ENCODE data around the gene SYT11. TPM values are rescaled to one million over a fixed set of nuclear protein-coding genes. Genes with fewer than 3 reads are reported as not detected.

The SYT11 gene
- total and polyA plus RNA-seq, 2 of the 8 experiments (the other 6 are each of a cell fraction or from before 2014, with no cell fraction given), result 7.2 to 9.6 TPM

- Histone ChIP-seq H3K14ac (ENCODE audit: insufficient read length) (no peak overlapping the region), H2BK12ac (ENCODE audit: low read depth, low read length) (no peak overlapping the region), H3K4ac (replicated peaks; ENCODE audit: insufficient read length, low read depth, low read length) (no peak overlapping the region), H3K79me2 (ENCODE audit: control insufficient read depth in 1 of 2, insufficient read depth in 2 of 2, low read length in 2 of 2) (no peaks in the 10 kb centered on the region), H3K27ac (ENCODE audit: low read depth, low read length) (no peak overlapping the region), H3K4me2 (ENCODE audit: insufficient read depth in 1 of 2, low read depth in 2 of 2, low read length in 2 of 2) (no peak overlapping the region), H3K23me2 (ENCODE audit: low read depth, low read length) (no peaks in the 10 kb centered on the region), H3K9ac (replicated peaks in 1 of 4; ENCODE audit: extremely low read depth in 1 of 4, low read depth in 3 of 4, low read length in 3 of 4) (no peak overlapping the region), H2AFZ (ENCODE audit: low read length) (no peak overlapping the region), H3K4me3 (ENCODE audit: extremely low read depth in 1 of 4, insufficient read depth in 2 of 4, low read depth in 3 of 4, low read length in 4 of 4) (no peak overlapping the region), H2BK20ac (ENCODE audit: low read length) (no peak overlapping the region), H4K20me1 (replicated peaks in 1 of 2; ENCODE audit: control insufficient read depth in 1 of 2, insufficient read depth in 2 of 2, low read length in 2 of 2) (peaks cover 1 to 12% of the 10 kb centered on the region in 2 experiments), H4K91ac (replicated peaks; ENCODE audit: insufficient read length, low read length) (no peak overlapping the region), H2BK5ac (ENCODE audit: low read depth, low read length) (no peak overlapping the region), H2BK15ac (ENCODE audit: low read length) (no peak overlapping the region), H3K4me1 (replicated peaks in 1 of 4; ENCODE audit: control insufficient read depth in 3 of 4, insufficient read depth in 4 of 4, low read length in 3 of 4) (no peaks in the 10 kb centered on the region), H3K79me1 (ENCODE audit: low read depth, low read length) (no peaks in the 10 kb centered on the region; the same call in 1 of the 2 replicates), H3K18ac (ENCODE audit: extremely low read depth, low read length) (no peak overlapping the region), H2BK120ac (replicated peaks; ENCODE audit: low read depth, low read length) (no peak overlapping the region), H3K23ac (ENCODE audit: insufficient read length) (no peak overlapping the region), H4K5ac (ENCODE audit: insufficient read length, low read depth, low read length) (no peak overlapping the region), H3K27me3 (replicated peaks in 1 of 4; ENCODE audit: control insufficient read depth in 3 of 4, extremely low read depth in 1 of 4, insufficient read depth in 3 of 4, low read length in 3 of 4) (no peaks in the 10 kb centered on the region), H4K8ac (ENCODE audit: extremely low read depth, insufficient read depth, low read length) (no peak overlapping the region), H3K36me3 (ENCODE audit: control insufficient read depth in 2 of 4, insufficient read depth in 4 of 4, low read length in 3 of 4) (peaks cover 40 to 99% (median 83%) of the 10 kb centered on the region in 4 experiments), H2AK5ac (ENCODE audit: low read depth, low read length) (no peak overlapping the region), H3K9me3 (ENCODE audit: insufficient read depth in 2 of 2, low read depth in 1 of 2, low read length in 1 of 2) (no peaks in the 10 kb centered on the region), H3K56ac (replicated peaks; ENCODE audit: insufficient read length, low read depth, low read length) (no peak overlapping the region)
- POLR2A ChIA-PET (ENCODE audit: partially characterized antibody), result interaction anchor here (1.0 to 11.7 kb wide), 6 partner anchors 5 to 57 kb away, joined by 3 to 109 read pairs (median 3); partner anchors contain the start of gene KHDC4
- DNase-seq (ENCODE audit: low read depth in 1 of 2, low spot score in 2 of 2) (no peak), FAIRE-seq (no peak)
- WGBS, 2 experiments (ENCODE audit: extremely low coverage in 1 of 2, insufficient coverage in 1 of 2, insufficient read length in 1 of 2, insufficient replicate concordance in 2 of 2, low coverage in 1 of 2, low lambda C conversion rate in 2 of 2, missing lambda C conversion rate in 1 of 2), result 98% methylated on average over 2 of the region's 2 CpGs; no CpG with 5 or more reads in 1 of the 2 experiments
- CTCF ChIA-PET (ENCODE audit: partially characterized antibody), result no interaction called here
- TF ChIP-seq SIRT6 (IDR thresholded peaks at IDR 0.05; ENCODE audit: low read length) (no peak), MAX (IDR thresholded peaks at IDR 0.05) (no peak), HDAC2 (IDR thresholded peaks at IDR 0.05; ENCODE audit: borderline replicate concordance in 1 of 2, low read depth in 2 of 2, low read length in 2 of 2) (no peak), CHD2 (IDR thresholded peaks at IDR 0.05; ENCODE audit: low read length) (no peak), USF2 (IDR thresholded peaks at IDR 0.05; ENCODE audit: low read length) (no peak), E2F6 (IDR thresholded peaks at IDR 0.05) (no peak), KDM5A (IDR thresholded peaks at IDR 0.05; ENCODE audit: low read length) (no peak)
Observed at GRCh38 chr1:155919801-155920200, 60.4 kb downstream of the SYT11 start.
